ENCODE measurements around the gene MMP23B. TPM values are rescaled to one million over a fixed set of nuclear protein-coding genes. Genes with fewer than 3 reads are reported as not detected.

MMP23B gene
- total RNA-seq, 1 donor from 2014 or later = 4.7 TPM

DNA sequence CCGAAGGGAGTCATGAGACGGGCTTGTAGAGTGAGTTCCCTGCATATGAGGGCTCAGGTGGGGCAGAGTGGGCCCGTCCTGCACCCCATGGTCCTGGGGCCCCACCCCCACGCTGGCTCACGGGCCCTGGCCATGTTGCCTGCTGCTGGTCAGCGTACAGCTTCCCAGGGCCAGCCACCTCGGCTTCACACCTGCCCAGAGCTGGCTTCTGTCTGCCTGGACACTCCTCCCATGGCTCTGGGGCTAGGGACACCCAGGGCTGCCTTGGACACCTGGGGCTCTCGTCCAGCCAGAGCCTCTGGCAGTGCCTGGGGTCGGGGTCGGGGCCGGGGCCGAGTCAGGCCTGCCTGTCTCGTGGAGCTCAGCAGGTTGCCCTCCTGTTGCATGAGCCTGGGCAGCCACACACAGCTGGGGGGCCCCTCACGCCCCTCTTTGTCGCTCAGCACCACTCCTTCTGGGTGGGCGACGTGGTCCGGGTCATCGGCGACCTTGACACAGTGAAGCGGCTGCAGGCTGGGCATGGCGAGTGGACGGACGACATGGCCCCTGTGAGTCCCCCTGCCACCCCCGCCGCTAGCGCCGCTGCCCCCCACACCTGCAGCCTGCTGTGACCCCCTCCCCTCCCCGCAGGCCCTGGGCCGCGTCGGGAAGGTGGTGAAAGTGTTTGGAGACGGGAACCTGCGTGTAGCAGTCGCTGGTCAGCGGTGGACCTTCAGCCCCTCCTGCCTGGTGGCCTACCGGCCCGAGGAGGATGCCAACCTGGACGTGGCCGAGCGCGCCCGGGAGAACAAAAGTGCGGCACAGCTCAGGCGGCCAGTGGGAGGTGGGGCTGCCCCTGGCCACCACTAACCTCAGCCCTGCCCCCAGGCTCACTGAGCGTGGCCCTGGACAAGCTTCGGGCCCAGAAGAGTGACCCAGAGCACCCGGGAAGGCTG, 5.5 kb upstream of the MMP23B start:
- H3K27me3 Mint-ChIP-seq (ENCODE audit: insufficient read depth, low read depth) = peaks cover 5% of the 10 kb centered on the region
- no peaks in the 10 kb centered on the region for H3K9me3 Mint-ChIP-seq
- Histone ChIP-seq H2AFZ (replicated peaks) (no peak overlapping the region), H3K27me3 (peaks cover 28% of the 10 kb centered on the region), H3K27ac (no peak overlapping the region), H3K9ac (no peak overlapping the region), H3F3A (ENCODE audit: low read depth) (peaks cover under 1% of the 10 kb centered on the region), H3K4me1 (peaks cover 1% of the 10 kb centered on the region), H3K4me3 (no peak overlapping the region), H3K79me2 (ENCODE audit: low read depth) (no peaks in the 10 kb centered on the region), H3K36me3 (no peaks in the 10 kb centered on the region), H3K9me3 (ENCODE audit: low read depth) (no peaks in the 10 kb centered on the region), H4K20me1 (ENCODE audit: low read depth) (peaks cover 21% of the 10 kb centered on the region), H3K4me2 (no peak overlapping the region)
- peaks cover 10% of the 10 kb centered on the region for H3K4me1 Mint-ChIP-seq
- no peak overlapping the region for H3K27ac Mint-ChIP-seq
- TF ChIP-seq EZH2phosphoT487 (IDR thresholded peaks at IDR 0.05) (no peak), EZH2 (IDR thresholded peaks at IDR 0.05) (no peak)
- TF ChIP-seq, protein P1, sequence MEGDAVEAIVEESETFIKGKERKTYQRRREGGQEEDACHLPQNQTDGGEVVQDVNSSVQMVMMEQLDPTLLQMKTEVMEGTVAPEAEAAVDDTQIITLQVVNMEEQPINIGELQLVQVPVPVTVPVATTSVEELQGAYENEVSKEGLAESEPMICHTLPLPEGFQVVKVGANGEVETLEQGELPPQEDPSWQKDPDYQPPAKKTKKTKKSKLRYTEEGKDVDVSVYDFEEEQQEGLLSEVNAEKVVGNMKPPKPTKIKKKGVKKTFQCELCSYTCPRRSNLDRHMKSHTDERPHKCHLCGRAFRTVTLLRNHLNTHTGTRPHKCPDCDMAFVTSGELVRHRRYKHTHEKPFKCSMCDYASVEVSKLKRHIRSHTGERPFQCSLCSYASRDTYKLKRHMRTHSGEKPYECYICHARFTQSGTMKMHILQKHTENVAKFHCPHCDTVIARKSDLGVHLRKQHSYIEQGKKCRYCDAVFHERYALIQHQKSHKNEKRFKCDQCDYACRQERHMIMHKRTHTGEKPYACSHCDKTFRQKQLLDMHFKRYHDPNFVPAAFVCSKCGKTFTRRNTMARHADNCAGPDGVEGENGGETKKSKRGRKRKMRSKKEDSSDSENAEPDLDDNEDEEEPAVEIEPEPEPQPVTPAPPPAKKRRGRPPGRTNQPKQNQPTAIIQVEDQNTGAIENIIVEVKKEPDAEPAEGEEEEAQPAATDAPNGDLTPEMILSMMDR (IDR thresholded peaks at IDR 0.05) = no peak
- no peak overlapping the region for H3K4me3 Mint-ChIP-seq
- no peak for DNase-seq (ENCODE audit: low spot score)
- H3K36me3 Mint-ChIP-seq = peaks cover 1% of the 10 kb centered on the region

DNA sequence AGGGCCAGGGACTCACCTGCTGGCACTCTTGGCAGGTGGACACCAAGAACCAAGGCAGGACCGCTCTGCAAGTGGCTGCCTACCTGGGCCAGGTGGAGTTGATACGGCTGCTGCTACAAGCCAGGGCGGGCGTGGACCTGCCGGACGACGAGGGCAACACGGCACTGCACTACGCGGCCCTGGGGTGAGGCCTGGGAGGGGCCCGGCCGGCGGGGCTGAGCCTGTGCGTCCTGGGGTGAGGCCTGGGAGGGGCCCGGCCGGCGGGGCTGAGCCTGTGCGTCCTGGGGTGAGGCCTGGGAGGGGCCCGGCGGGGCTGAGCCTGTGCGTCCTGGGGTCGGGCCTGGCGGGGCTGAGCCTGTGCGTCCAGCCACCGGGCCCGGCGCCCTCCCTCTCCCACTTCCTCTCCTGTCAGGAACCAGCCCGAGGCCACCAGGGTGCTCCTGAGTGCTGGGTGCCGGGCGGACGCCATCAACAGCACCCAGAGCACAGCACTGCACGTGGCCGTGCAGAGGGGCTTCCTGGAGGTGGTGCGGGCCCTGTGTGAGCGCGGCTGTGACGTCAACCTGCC, 4.6 kb upstream of the MMP23B start:
- H3K36me3 Mint-ChIP-seq = peaks cover 1% of the 10 kb centered on the region
- Histone ChIP-seq H3K27me3 (peaks cover 37% of the 10 kb centered on the region), H3K9me3 (ENCODE audit: low read depth) (no peaks in the 10 kb centered on the region), H3K9ac (no peak overlapping the region), H4K20me1 (ENCODE audit: low read depth) (peaks cover 14% of the 10 kb centered on the region), H3K27ac (no peak overlapping the region), H3K4me3 (no peak overlapping the region), H2AFZ (replicated peaks) (no peak overlapping the region), H3K4me1 (peaks cover 4% of the 10 kb centered on the region), H3F3A (ENCODE audit: low read depth) (peaks cover 4% of the 10 kb centered on the region), H3K4me2 (no peak overlapping the region), H3K79me2 (ENCODE audit: low read depth) (no peaks in the 10 kb centered on the region), H3K36me3 (no peaks in the 10 kb centered on the region)
- TF ChIP-seq EZH2phosphoT487 (IDR thresholded peaks at IDR 0.05) (no peak), EZH2 (IDR thresholded peaks at IDR 0.05) (no peak)
- TF ChIP-seq, protein P1 (IDR thresholded peaks at IDR 0.05) = no peak
- DNase-seq (ENCODE audit: low spot score) = no peak
- H3K27me3 Mint-ChIP-seq (ENCODE audit: insufficient read depth, low read depth) = peaks cover 6% of the 10 kb centered on the region
- H3K9me3 Mint-ChIP-seq = no peaks in the 10 kb centered on the region
- no peak overlapping the region for H3K4me3 Mint-ChIP-seq
- H3K4me1 Mint-ChIP-seq = peaks cover 7% of the 10 kb centered on the region
- no peak overlapping the region for H3K27ac Mint-ChIP-seq

DNA sequence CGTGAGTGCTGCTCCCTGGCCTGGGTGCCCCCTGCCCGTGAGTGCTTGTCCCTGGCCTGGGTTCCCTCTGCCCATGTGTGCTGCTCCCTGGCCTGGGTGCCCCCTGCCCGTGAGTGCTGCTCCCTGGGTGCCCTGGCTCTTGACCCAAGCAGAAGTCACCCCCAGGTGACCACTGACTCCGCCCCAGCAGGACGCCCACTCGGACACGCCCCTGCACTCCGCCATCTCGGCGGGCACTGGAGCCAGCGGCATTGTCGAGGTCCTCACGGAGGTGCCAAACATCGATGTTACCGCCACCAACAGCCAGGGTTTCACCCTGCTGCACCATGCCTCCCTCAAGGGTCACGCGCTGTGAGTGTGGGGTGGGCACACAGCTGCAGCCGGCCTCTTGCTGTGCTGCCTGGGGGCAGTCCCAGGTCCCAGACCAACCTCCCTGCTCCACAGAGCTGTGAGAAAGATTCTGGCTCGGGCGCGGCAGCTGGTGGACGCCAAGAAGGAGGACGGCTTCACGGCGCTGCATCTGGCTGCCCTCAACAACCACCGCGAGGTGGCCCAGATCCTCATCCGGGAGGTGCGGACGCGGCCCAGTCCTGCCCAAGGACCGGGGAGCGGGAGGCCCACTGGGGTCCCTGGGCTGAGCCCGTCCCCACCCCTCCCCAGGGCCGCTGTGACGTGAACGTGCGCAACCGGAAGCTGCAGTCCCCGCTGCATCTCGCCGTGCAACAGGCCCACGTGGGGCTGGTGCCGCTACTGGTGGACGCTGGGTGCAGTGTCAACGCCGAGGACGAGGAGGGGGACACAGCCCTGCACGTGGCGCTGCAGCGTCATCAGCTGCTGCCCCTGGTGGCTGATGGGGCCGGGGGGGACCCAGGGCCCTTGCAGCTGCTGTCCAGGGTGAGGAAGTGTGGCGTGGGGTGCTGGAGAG, 3.9 kb upstream of the MMP23B start:
- Mint-ChIP-seq H3K9me3 (no peaks in the 10 kb centered on the region), H3K4me1 (peaks cover 2% of the 10 kb centered on the region), H3K27ac (no peak overlapping the region), H3K36me3 (no peaks in the 10 kb centered on the region), H3K4me3 (no peak overlapping the region), H3K27me3 (ENCODE audit: insufficient read depth, low read depth) (peaks cover 6% of the 10 kb centered on the region)
- Histone ChIP-seq H3K9me3 (ENCODE audit: low read depth) (no peaks in the 10 kb centered on the region), H3K9ac (no peak overlapping the region), H3K27me3 (peaks cover 38% of the 10 kb centered on the region), H4K20me1 (ENCODE audit: low read depth) (peaks cover 14% of the 10 kb centered on the region), H3F3A (ENCODE audit: low read depth) (peaks cover 4% of the 10 kb centered on the region), H3K79me2 (ENCODE audit: low read depth) (no peaks in the 10 kb centered on the region), H3K36me3 (no peaks in the 10 kb centered on the region), H3K4me1 (peaks cover 4% of the 10 kb centered on the region), H3K4me2 (no peak overlapping the region), H3K27ac (no peak overlapping the region), H3K4me3 (no peak overlapping the region), H2AFZ (replicated peaks) (no peak overlapping the region)
- TF ChIP-seq, protein P1 (IDR thresholded peaks at IDR 0.05) = no peak
- TF ChIP-seq EZH2phosphoT487 (IDR thresholded peaks at IDR 0.05) (no peak), EZH2 (IDR thresholded peaks at IDR 0.05) (no peak)
- no peak for DNase-seq (ENCODE audit: low spot score)
